ENCODE measurements around the gene CYP27B1. TPM values are rescaled to one million over a fixed set of nuclear protein-coding genes. Genes with fewer than 3 reads are reported as not detected.

CYP27B1 gene
- total RNA-seq, 1 donor from 2014 or later: 4.7 TPM

DNA sequence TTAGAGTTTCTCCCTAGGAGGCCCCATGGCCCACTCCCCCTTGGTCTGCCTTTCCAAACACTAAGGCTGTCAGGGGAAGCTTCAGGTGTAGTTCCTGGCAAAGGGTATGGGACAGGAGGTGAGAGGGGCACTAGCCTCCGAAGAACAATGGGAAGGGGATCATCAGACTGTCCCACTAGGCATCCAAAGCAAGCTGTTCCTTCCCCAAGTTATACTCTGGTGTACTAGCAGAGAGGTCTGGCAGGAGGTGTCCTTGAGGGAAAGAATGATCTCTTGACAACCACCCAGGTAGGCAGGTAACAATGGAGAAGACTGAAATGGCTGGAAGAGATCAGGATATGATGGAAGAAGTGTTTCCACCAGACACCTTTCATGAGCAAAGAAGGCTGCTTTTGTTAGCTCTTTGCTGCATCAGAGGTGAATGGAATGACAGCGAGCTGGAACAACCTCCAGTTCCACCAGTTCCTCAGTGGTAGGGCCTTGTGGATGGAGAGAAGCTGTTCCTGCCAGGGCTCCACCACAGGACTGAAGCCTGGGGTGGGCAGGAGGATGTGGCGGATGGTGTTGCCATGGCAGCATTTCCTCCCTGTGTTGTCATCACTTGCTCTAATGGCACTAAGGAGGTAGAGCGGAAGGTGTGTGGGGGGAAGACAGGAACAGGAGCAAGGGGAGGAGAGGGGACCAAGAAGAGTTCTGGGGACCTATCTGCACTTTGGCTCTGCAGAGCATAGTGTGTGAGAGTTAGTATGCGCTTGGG lies 26.0 kb downstream of the CYP27B1 start:
- DNase-seq (ENCODE audit: low spot score in 2 of 2, unreplicated experiment in 2 of 2): no peak
- no peaks in the 10 kb centered on the region for H3K36me3 Mint-ChIP-seq
- TF ChIP-seq, protein P1, sequence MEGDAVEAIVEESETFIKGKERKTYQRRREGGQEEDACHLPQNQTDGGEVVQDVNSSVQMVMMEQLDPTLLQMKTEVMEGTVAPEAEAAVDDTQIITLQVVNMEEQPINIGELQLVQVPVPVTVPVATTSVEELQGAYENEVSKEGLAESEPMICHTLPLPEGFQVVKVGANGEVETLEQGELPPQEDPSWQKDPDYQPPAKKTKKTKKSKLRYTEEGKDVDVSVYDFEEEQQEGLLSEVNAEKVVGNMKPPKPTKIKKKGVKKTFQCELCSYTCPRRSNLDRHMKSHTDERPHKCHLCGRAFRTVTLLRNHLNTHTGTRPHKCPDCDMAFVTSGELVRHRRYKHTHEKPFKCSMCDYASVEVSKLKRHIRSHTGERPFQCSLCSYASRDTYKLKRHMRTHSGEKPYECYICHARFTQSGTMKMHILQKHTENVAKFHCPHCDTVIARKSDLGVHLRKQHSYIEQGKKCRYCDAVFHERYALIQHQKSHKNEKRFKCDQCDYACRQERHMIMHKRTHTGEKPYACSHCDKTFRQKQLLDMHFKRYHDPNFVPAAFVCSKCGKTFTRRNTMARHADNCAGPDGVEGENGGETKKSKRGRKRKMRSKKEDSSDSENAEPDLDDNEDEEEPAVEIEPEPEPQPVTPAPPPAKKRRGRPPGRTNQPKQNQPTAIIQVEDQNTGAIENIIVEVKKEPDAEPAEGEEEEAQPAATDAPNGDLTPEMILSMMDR (IDR thresholded peaks at IDR 0.05; ENCODE audit: unreplicated experiment): no peak
- no peaks in the 10 kb centered on the region for H3K9me3 Mint-ChIP-seq
- H3K4me3 Mint-ChIP-seq: no peak overlapping the region
- H3K27ac Mint-ChIP-seq: no peak overlapping the region
- peaks cover 66% of the 10 kb centered on the region for H3K27me3 Mint-ChIP-seq (ENCODE audit: low read depth)
- H3K4me1 Mint-ChIP-seq: peaks cover 25% of the 10 kb centered on the region

DNA sequence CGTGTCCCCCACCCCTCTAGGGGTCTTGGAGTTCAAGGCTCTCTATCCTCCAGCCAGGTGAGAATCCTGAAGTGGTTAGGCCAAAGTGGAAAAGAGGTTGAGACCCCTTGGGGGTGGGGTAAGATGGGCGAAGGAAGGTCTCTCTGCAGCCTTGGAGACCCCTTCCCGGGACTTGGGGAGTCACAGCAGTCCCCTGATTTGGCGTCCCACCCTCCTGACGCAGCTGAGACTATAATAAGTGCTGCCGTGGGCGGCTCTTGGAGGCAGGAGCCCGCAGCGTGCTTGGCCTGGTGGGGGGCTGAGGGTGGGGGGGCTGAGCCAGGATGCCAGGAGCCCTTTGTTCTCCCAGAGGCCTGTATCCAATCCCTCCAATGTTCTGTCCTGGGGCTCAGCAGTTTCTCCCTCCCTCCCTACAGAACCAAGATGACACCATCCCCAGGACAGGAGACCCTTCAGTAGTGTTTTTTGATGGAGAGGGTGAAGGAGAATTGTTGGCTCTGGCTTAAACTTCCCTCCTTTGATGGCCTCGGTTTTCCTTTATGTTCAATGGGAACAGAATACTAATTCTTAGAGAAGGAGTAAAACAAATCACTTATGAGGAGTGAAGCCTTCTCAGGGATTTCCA lies 26.9 kb downstream of the CYP27B1 start:
- H3K27ac Mint-ChIP-seq: no peak overlapping the region
- no peak for DNase-seq (ENCODE audit: low spot score in 2 of 2, unreplicated experiment in 2 of 2)
- peaks cover 74% of the 10 kb centered on the region for H3K27me3 Mint-ChIP-seq (ENCODE audit: low read depth)
- H3K4me1 Mint-ChIP-seq: peaks cover 20% of the 10 kb centered on the region
- H3K9me3 Mint-ChIP-seq: no peaks in the 10 kb centered on the region
- TF ChIP-seq, protein P1 (IDR thresholded peaks at IDR 0.05; ENCODE audit: unreplicated experiment): no peak
- no peaks in the 10 kb centered on the region for H3K36me3 Mint-ChIP-seq
- no peak overlapping the region for H3K4me3 Mint-ChIP-seq

DNA sequence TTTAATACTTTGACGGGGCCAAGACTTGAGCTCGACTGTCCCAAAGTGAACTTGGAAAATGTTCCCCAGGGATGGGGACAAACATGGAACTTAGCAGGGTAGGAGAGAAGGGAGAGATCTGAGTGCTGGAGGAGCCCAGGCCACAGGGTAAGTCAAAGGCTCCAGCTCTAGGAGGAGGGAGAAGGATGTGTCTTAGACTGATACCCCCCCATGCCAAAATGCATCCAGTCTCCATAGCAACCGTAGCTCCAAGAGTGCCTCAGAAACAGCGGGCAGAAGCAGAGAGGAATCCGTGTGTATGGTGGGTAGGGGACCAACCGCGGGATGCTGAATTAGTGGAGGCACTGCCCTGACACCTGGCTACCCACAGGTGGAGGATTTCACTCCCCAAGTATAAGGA lies 27.5 kb downstream of the CYP27B1 start:
- peaks cover 20% of the 10 kb centered on the region for H3K4me1 Mint-ChIP-seq
- no peak overlapping the region for H3K27ac Mint-ChIP-seq
- DNase-seq (ENCODE audit: low spot score in 2 of 2, unreplicated experiment in 2 of 2): no peak
- H3K27me3 Mint-ChIP-seq (ENCODE audit: low read depth): peaks cover 80% of the 10 kb centered on the region
- no peaks in the 10 kb centered on the region for H3K36me3 Mint-ChIP-seq
- no peaks in the 10 kb centered on the region for H3K9me3 Mint-ChIP-seq
- TF ChIP-seq, protein P1 (IDR thresholded peaks at IDR 0.05; ENCODE audit: unreplicated experiment): no peak
- H3K4me3 Mint-ChIP-seq: peak overlapping the region; percentile 64

DNA sequence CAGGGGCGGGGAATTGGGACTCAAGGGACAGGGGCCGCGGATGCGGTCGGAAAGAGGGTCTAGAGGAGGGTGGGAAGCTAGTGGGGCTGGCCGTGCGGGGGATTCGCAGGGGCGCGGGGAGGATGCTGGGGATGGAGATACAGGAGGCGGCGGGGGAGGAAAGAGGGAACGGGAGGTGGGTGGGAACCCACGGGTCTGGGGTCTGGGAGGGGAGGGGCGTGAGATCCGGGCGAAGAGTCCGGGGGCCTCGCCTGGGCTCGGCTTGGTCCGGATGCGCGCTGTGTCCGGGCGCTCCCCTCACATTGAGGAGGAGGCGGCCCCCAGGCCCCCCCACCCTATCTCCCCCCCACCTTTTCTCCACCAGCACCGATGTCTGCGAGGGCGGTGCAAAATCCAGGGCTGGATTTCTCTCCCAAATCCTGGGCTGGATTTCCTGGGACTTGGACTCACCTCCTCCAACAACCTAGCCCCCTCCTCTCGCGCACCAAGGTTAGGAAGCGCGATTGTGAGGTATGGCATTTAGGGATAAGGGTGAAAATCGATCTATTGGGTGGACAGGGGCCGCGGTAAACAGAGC lies 28.1 kb downstream of the CYP27B1 start, which contains the start of gene AGAP2:
AGAP2 (minus strand) TSS at position 82 of the 577 bp plus-strand sequence. CDS start 496 bp downstream, outside the sequence.
- Mint-ChIP-seq H3K36me3 (no peaks in the 10 kb centered on the region), H3K4me3 (peak within 1 kb of the TSS; percentile 64), H3K27ac (no peak within 1 kb of the TSS), H3K4me1 (peaks cover 15% of the 10 kb centered on the region), H3K9me3 (no peaks in the 10 kb centered on the region), H3K27me3 (ENCODE audit: low read depth) (peaks cover 83% of the 10 kb centered on the region)
- TF ChIP-seq, protein P1 (IDR thresholded peaks at IDR 0.05; ENCODE audit: unreplicated experiment): no peak
- no peak for DNase-seq (ENCODE audit: low spot score in 2 of 2, unreplicated experiment in 2 of 2)

DNA sequence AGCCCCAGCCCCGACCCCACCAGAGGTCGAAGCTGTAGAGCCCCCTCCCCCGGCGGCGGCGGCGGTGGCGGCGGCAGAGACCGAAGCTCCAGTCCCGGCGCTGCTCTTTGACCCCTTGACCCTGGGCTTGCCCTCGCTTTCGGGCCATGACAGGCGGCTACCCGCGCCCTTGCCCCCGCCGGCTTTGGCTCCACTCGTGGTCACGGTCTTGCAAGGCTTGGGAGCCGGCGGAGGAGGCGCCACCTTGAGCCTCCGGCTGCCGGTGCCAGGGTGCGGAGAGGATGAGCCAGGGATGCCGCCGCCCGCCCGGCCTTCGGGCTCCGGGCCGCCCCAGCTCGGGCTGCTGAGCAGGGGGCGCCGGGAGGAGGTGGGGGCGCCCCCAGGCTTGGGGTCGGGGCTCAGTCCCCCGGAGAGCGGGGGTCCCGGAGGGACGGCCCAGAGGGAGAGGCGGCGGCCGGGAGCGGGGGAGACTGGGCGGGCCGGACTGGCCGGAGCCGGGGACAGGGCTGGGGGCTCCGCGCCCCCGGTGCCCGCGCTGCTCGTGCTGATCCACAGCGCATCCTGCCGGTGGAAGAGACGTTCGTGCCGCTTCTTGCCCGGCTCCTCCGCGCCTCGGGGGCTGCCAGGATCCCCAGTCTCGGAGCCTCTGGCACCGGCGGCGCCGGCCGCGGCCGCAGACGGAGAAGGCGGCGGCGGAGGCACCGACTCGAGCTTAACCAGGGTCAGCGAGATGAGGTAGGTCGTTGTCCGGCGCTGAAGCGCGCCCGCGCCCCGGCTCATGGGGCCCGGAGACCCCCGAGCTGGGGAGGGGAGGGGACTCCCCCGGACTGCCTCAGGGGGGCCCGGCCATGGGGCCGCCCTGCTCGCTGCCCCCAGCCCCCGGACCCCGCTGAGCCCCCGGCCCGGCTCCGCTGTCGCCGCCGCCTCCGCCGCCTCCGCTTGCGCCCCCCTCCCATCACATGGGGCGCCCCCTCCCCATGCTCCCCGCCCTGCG lies 29.1 kb downstream of the CYP27B1 start:
- Mint-ChIP-seq H3K4me1 (peaks cover 15% of the 10 kb centered on the region), H3K36me3 (no peaks in the 10 kb centered on the region), H3K27me3 (ENCODE audit: low read depth) (peaks cover 88% of the 10 kb centered on the region), H3K27ac (no peak overlapping the region), H3K9me3 (no peaks in the 10 kb centered on the region), H3K4me3 (no peak overlapping the region)
- TF ChIP-seq, protein P1 (IDR thresholded peaks at IDR 0.05; ENCODE audit: unreplicated experiment): no peak
- DNase-seq (ENCODE audit: low spot score in 2 of 2, unreplicated experiment in 2 of 2): no peak

Data from mesothelial cell of epicardium (in vitro differentiated cells).